Aorta (tissue), 5 donors: ENCODE data around the gene AMPD3. TPM values are rescaled to one million over a fixed set of nuclear protein-coding genes. Genes with fewer than 3 reads are reported as not detected.

Source experiments
- ATAC-seq: fragments of 200-7000 bp; cut with Tn5 transposase; one replicate; pipeline ENCODE4 v1.9.1; 2022; ENCODE audit warnings: moderate library complexity; ENCODE audit not compliant: low FRiP score
- DNase-seq, 2 donors: peaks; one replicate each; pipeline ENCODE4 v3.0.0-alpha.2; 2020
- H3K27ac ChIP-seq, 2 donors: one replicate each; pipeline ENCODE4 v1.5.1; 2013; ENCODE audit warnings: low read length in 2 of 2, mild to moderate bottlenecking in 2 of 2, moderate library complexity in 2 of 2, control low read depth in 1 of 2, inconsistent platforms in 1 of 2, low read depth in 1 of 2
- H3K27me3 ChIP-seq, 2 donors: one replicate each; pipeline ENCODE4 v1.6.1; 2013; ENCODE audit warnings: control low read depth in 1 of 2, low read length in 1 of 2, mild to moderate bottlenecking in 1 of 2, moderate library complexity in 1 of 2; ENCODE audit not compliant: insufficient read depth in 2 of 2, control insufficient read depth in 1 of 2
- H3K36me3 ChIP-seq, 2 donors: one replicate each; pipeline ENCODE4 v1.6.1; 2013; ENCODE audit warnings: control low read depth in 1 of 2, low read length in 1 of 2, mild to moderate bottlenecking in 1 of 2; ENCODE audit not compliant: insufficient read depth in 2 of 2, control insufficient read depth in 1 of 2
- H3K4me1 ChIP-seq, 2 donors: one replicate each; pipeline ENCODE4 v1.6.1; 2013; ENCODE audit warnings: low read length in 2 of 2, control low read depth in 1 of 2, mild to moderate bottlenecking in 1 of 2, moderate library complexity in 1 of 2; ENCODE audit not compliant: insufficient read depth in 2 of 2, control insufficient read depth in 1 of 2
- H3K4me3 ChIP-seq, 2 donors: one replicate each; pipeline ENCODE4 v1.5.1; 2013; ENCODE audit warnings: low read length in 2 of 2, control low read depth in 1 of 2, mild to moderate bottlenecking in 1 of 2
- H3K9me3 ChIP-seq: one replicate; pipeline ENCODE4 v1.6.1; 2013; ENCODE audit warnings: mild to moderate bottlenecking, low read length; ENCODE audit not compliant: control insufficient read depth
- WGBS, 2 donors: extraction: QIAGEN DNeasy Blood & Tissue Kit; methylation state at CpG; one replicate each; pipeline ENCODE4 v1.1.7; 2013; 5-methylcytosine and 5-hydroxymethylcytosine counted together
- intact Hi-C, 2 donors: fragments of 100-400 bp; cut with DNase I; formaldehyde crosslinking; loops; one replicate each; pipeline versions ENCODE4 v1.14.2 to v1.15.0; 2022
- polyA plus RNA-seq, 2 donors: library from polyadenylated mRNA; stranded (reverse); fragments of 200-250 nt; gene quantifications; one replicate each; pipeline ENCODE4 v1.2.3, GENCODE V29; 2013
- total RNA-seq, 2 donors: library from RNA; stranded (reverse); fragmentation: NEBNext Ultra II Directional; extraction: Animal tissue kit (Norgen Biotek cat#: 25700); gene quantifications; one replicate each; pipeline ENCODE4 v1.2.1, GENCODE V29; 2021
- donor health status: healthy with polysubstance abuse.
- donor health status: Bipolar disorder and iron deficiency.
- donor health status: DM: no; HTN: no; CAD: no.
- donor health status: DM: no; HTN: no; CAD: no.
- donor health status: DM: yes; HTN: yes; CAD: no.

Gene AMPD3
- total and polyA plus RNA-seq, 4 donors: 2.5 to 16.9 (median 5.8) TPM

GRCh38 chr11:10522921-10523320 lies 67.9 kb downstream of the AMPD3 start:
- Histone ChIP-seq H3K9me3 (no peaks in the 10 kb centered on the region), H3K27ac (peak overlapping the region; percentile 72 to 84), H3K4me3 (no peak overlapping the region), H3K36me3 (peaks cover 0 to 4% of the 10 kb centered on the region in 2 donors), H3K27me3 (no peaks in the 10 kb centered on the region), H3K4me1 (peaks cover 8 to 9% of the 10 kb centered on the region in 2 donors)
- ATAC-seq (no peak), DNase-seq (no peak)
- intact Hi-C loops: no loop called here
- 6 to 8% methylated on average over 2 of the region's 2 CpGs for WGBS, 2 donors

GRCh38 chr11:10524471-10524870 lies 69.4 kb downstream of the AMPD3 start:
- ATAC-seq (no peak), DNase-seq (no peak)
- H3K9me3 ChIP-seq: no peaks in the 10 kb centered on the region
- H3K4me1 ChIP-seq: peaks cover 8 to 9% of the 10 kb centered on the region in 2 donors
- H3K36me3 ChIP-seq: peaks cover 0 to 4% of the 10 kb centered on the region in 2 donors
- H3K4me3 ChIP-seq: no peak overlapping the region
- H3K27ac ChIP-seq: no peak overlapping the region
- intact Hi-C loops: no loop called here
- no peaks in the 10 kb centered on the region for H3K27me3 ChIP-seq
- 9 to 15% methylated on average over 1 of the region's 1 CpG for WGBS, 2 donors

GRCh38 chr11:10526974-10527918 lies 72.2 kb downstream of the AMPD3 start:
- Histone ChIP-seq H3K27me3 (no peaks in the 10 kb centered on the region), H3K9me3 (no peaks in the 10 kb centered on the region), H3K4me1 (peaks cover 6 to 7% of the 10 kb centered on the region in 2 donors), H3K4me3 (no peak overlapping the region), H3K27ac (peak overlapping the region; percentile 90 to 94), H3K36me3 (peaks cover 0 to 2% of the 10 kb centered on the region in 2 donors)
- DNase-seq (no peak), ATAC-seq (no peak)
- 43 to 44% methylated on average over 6 of the region's 6 CpGs for WGBS, 2 donors
- intact Hi-C loops: no loop called here

GRCh38 chr11:10528121-10528520 lies 73.1 kb downstream of the AMPD3 start:
- no peaks in the 10 kb centered on the region for H3K27me3 ChIP-seq
- ATAC-seq: no peak
- peaks cover 0 to 4% of the 10 kb centered on the region in 2 donors for H3K36me3 ChIP-seq
- H3K4me1 ChIP-seq: peaks cover 4 to 5% of the 10 kb centered on the region in 2 donors
- no peak for DNase-seq
- no peak overlapping the region for H3K27ac ChIP-seq
- no peak overlapping the region for H3K4me3 ChIP-seq
- no peaks in the 10 kb centered on the region for H3K9me3 ChIP-seq
- intact Hi-C loops: no loop called here

- DNase-seq (no peak), ATAC-seq (no peak)
- Histone ChIP-seq H3K27ac (no peak overlapping the region), H3K4me1 (peaks cover 4 to 5% of the 10 kb centered on the region in 2 donors), H3K4me3 (no peak overlapping the region), H3K27me3 (no peaks in the 10 kb centered on the region), H3K9me3 (no peaks in the 10 kb centered on the region), H3K36me3 (peaks cover 0 to 4% of the 10 kb centered on the region in 2 donors)
- intact Hi-C loops: no loop called here
- WGBS, 2 donors: 87 to 91% methylated on average over 2 of the region's 2 CpGs
These were observed 74.2 kb downstream of the AMPD3 start for GRCh38 chr11:10529279-10529678.

- ATAC-seq: no peak
- WGBS, 2 donors: 62 to 70% methylated on average over 2 of the region's 2 CpGs
- Histone ChIP-seq H3K36me3 (peaks cover 0 to 4% of the 10 kb centered on the region in 2 donors), H3K27me3 (no peaks in the 10 kb centered on the region), H3K4me1 (peaks cover 0 to 9% of the 10 kb centered on the region in 2 donors), H3K9me3 (no peaks in the 10 kb centered on the region), H3K27ac (no peak overlapping the region), H3K4me3 (no peak overlapping the region)
- intact Hi-C loops: no loop called here
- DNase-seq: no peak
These were observed 77.5 kb downstream of the AMPD3 start for GRCh38 chr11:10532526-10532925.

GRCh38 chr11:10533323-10533722 lies 78.3 kb downstream of the AMPD3 start:
- intact Hi-C loops: no loop called here
- H3K4me1 ChIP-seq: peaks cover 0 to 12% of the 10 kb centered on the region in 2 donors
- H3K9me3 ChIP-seq: no peaks in the 10 kb centered on the region
- H3K27me3 ChIP-seq: no peaks in the 10 kb centered on the region
- no peak for ATAC-seq
- peaks cover 0 to 4% of the 10 kb centered on the region in 2 donors for H3K36me3 ChIP-seq
- H3K27ac ChIP-seq: no peak overlapping the region
- DNase-seq: no peak
- H3K4me3 ChIP-seq: no peak overlapping the region

- no peaks in the 10 kb centered on the region for H3K27me3 ChIP-seq
- intact Hi-C loops: no loop called here
- 87 to 94% methylated on average over 2 of the region's 2 CpGs for WGBS, 2 donors
- no peak for DNase-seq
- H3K36me3 ChIP-seq: peaks cover 0 to 4% of the 10 kb centered on the region in 2 donors
- H3K4me3 ChIP-seq: no peak overlapping the region
- H3K27ac ChIP-seq: no peak overlapping the region
- no peaks in the 10 kb centered on the region for H3K9me3 ChIP-seq
- peaks cover 0 to 14% of the 10 kb centered on the region in 2 donors for H3K4me1 ChIP-seq
- no peak for ATAC-seq
These were observed 79.3 kb downstream of the AMPD3 start for GRCh38 chr11:10534316-10534715.

GRCh38 chr11:10537600-10537999 lies 82.5 kb downstream of the AMPD3 start:
- ATAC-seq (no peak), DNase-seq (no peak)
- intact Hi-C loops: no loop called here
- no peaks in the 10 kb centered on the region for H3K27me3 ChIP-seq
- H3K36me3 ChIP-seq: peaks cover 0 to 4% of the 10 kb centered on the region in 2 donors
- no peaks in the 10 kb centered on the region for H3K9me3 ChIP-seq
- H3K4me1 ChIP-seq: peaks cover 0 to 14% of the 10 kb centered on the region in 2 donors
- no peak overlapping the region for H3K4me3 ChIP-seq
- no peak overlapping the region for H3K27ac ChIP-seq
